Left lung (tissue), 10 donors: ENCODE data around the gene KEAP1. TPM values are rescaled to one million over a fixed set of nuclear protein-coding genes. Genes with fewer than 3 reads are reported as not detected.

Source experiments
- ATAC-seq: fragments of 200-7000 bp; cut with Tn5 transposase; one replicate; pipeline ENCODE4 v1.9.1; 2020; ENCODE audit warnings: moderate library complexity
- DNase-seq, 4 donors: peaks; one replicate each; pipeline ENCODE4 v3.0.0-alpha.2; 2013 to 2020
- H3K27ac ChIP-seq, 2 donors: fragments of 200-600 bp; sonication (generic) in 1 of 2; one replicate each; pipeline versions ENCODE4 v1.5.0 to v1.8.0; 2020 to 2021
- H3K27me3 ChIP-seq, 2 donors: fragments of 200-600 bp; sonication (generic) in 1 of 2; one replicate each; pipeline versions ENCODE4 v1.5.0 to v1.8.0; 2020 to 2021
- H3K36me3 ChIP-seq, 2 donors: fragments of 200-600 bp; sonication (generic) in 1 of 2; one replicate each; pipeline versions ENCODE4 v1.5.0 to v1.8.0; 2020 to 2021
- H3K4me1 ChIP-seq, 2 donors: fragments of 200-600 bp; one replicate each; pipeline ENCODE4 v1.8.0; 2021
- H3K4me3 ChIP-seq, 2 donors: fragments of 200-600 bp; sonication (generic) in 1 of 2; one replicate each; pipeline versions ENCODE4 v1.5.0 to v1.8.0; 2020 to 2021; ENCODE audit warnings: mild to moderate bottlenecking in 1 of 2
- H3K9me3 ChIP-seq, 2 donors: fragments of 200-600 bp; sonication (generic) in 1 of 2; one replicate each; pipeline versions ENCODE4 v1.5.0 to v1.8.0; 2020 to 2021
- intact Hi-C, 2 donors: fragments of 100-400 bp; cut with DNase I; formaldehyde crosslinking; loops; one replicate each; pipeline versions ENCODE4 v1.11.2 to v1.14.2; 2022
- polyA plus RNA-seq, 6 donors: library from polyadenylated mRNA; unstranded; fragments of 120-200 nt; gene quantifications; one replicate each; pipeline ENCODE4 v1.2.1, GENCODE V29; 2013; ENCODE audit not compliant: insufficient read length in 6 of 6
- total RNA-seq, 2 donors: library from RNA; stranded (reverse); fragmentation: NEBNext Ultra II Directional; extraction: Animal tissue kit (Norgen Biotek cat#: 25700); gene quantifications; one replicate each; pipeline ENCODE4 v1.2.1, GENCODE V29; 2021
- TF ChIP-seq, protein P1 (sequence below), 2 donors: fragments of 200-600 bp; sonication (generic) in 1 of 2; IDR thresholded peaks; one replicate each; pipeline versions ENCODE4 v1.5.0 to v1.8.0; 2021; ENCODE audit warnings: antibody characterized with exemption in 2 of 2
- donor health status: DM: no; HTN: yes; CAD: no.
- donor health status: DM: no; HTN: no; CAD: no.

KEAP1 gene
- total and polyA plus RNA-seq, 8 donors: 56.0 to 82.2 (median 75.8) TPM

- DNase-seq (no peak), ATAC-seq (no peak)
- TF ChIP-seq, protein P1, sequence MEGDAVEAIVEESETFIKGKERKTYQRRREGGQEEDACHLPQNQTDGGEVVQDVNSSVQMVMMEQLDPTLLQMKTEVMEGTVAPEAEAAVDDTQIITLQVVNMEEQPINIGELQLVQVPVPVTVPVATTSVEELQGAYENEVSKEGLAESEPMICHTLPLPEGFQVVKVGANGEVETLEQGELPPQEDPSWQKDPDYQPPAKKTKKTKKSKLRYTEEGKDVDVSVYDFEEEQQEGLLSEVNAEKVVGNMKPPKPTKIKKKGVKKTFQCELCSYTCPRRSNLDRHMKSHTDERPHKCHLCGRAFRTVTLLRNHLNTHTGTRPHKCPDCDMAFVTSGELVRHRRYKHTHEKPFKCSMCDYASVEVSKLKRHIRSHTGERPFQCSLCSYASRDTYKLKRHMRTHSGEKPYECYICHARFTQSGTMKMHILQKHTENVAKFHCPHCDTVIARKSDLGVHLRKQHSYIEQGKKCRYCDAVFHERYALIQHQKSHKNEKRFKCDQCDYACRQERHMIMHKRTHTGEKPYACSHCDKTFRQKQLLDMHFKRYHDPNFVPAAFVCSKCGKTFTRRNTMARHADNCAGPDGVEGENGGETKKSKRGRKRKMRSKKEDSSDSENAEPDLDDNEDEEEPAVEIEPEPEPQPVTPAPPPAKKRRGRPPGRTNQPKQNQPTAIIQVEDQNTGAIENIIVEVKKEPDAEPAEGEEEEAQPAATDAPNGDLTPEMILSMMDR (IDR thresholded peaks at IDR 0.05): no peak
- no peaks in the 10 kb centered on the region for H3K9me3 ChIP-seq
- H3K4me1 ChIP-seq: peaks cover 4 to 16% of the 10 kb centered on the region in 2 donors
- no peaks in the 10 kb centered on the region for H3K36me3 ChIP-seq
- H3K27ac ChIP-seq: no peak overlapping the region
- H3K4me3 ChIP-seq: no peak overlapping the region
- no peaks in the 10 kb centered on the region for H3K27me3 ChIP-seq
- intact Hi-C loops: no loop called here
These were observed 24.7 kb downstream of the KEAP1 start for GRCh38 chr19:10478476-10478875.

- no peak for ATAC-seq
- no peaks in the 10 kb centered on the region for H3K36me3 ChIP-seq
- peaks cover 4 to 13% of the 10 kb centered on the region in 2 donors for H3K4me1 ChIP-seq
- H3K27ac ChIP-seq: no peak overlapping the region
- H3K27me3 ChIP-seq: no peaks in the 10 kb centered on the region
- no peaks in the 10 kb centered on the region for H3K9me3 ChIP-seq
- no peak for DNase-seq
- H3K4me3 ChIP-seq: no peak overlapping the region
- intact Hi-C loops: no loop called here
- TF ChIP-seq, protein P1 (IDR thresholded peaks at IDR 0.05): no peak
These were observed 28.1 kb downstream of the KEAP1 start for GRCh38 chr19:10474962-10475451.

DNA sequence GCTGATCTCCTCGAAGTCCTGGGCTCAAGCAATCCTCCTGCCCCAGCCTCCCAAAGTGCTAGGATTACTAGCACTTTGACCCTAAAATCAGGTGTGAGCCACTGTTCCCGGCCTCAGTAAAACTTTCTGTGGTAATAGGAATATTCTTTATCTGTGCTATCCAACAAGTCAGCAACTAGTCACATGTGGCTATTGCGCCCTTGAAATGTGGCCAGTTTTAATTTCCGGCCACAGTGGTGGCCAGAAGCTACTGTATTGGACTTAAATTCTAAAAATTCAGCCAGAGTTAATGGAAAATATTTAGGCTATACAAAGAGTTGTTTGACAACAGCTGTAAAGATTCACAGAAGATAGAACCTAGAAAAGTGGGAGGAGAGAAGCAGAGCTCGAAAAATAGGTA, 30.0 kb downstream of the KEAP1 start:
- Histone ChIP-seq H3K4me3 (no peak overlapping the region), H3K9me3 (no peaks in the 10 kb centered on the region), H3K36me3 (peaks cover 0 to under 1% of the 10 kb centered on the region in 2 donors), H3K27me3 (no peaks in the 10 kb centered on the region), H3K27ac (no peak overlapping the region), H3K4me1 (peaks cover 0 to under 1% of the 10 kb centered on the region in 2 donors)
- DNase-seq: no peak
- intact Hi-C loops: no loop called here
- ATAC-seq: no peak
- TF ChIP-seq, protein P1 (IDR thresholded peaks at IDR 0.05): no peak

DNA sequence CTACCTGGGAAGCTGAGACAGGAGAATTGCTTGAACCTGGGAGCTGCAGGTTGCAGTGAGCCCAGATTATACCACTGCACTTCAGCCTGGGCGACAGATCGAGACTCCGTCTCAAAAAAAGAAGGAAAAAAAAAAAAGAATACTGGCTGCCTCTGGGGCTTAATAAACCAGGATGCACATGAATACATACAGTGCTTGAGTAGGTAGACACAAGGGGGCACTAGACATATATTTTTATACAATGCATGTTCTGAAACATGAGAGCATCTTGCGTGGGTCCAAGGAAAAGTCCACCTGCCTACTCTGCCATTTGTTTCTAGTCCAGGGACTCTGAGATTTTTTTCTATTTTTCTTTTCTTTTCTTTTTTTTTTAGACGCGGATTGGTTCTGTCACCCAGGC, 31.2 kb downstream of the KEAP1 start:
- Histone ChIP-seq H3K4me3 (no peak overlapping the region), H3K27me3 (no peaks in the 10 kb centered on the region), H3K9me3 (no peaks in the 10 kb centered on the region), H3K4me1 (no peaks in the 10 kb centered on the region), H3K36me3 (peaks cover 0 to 13% of the 10 kb centered on the region in 2 donors), H3K27ac (no peak overlapping the region)
- intact Hi-C loops: no loop called here
- ATAC-seq (peak; percentile 36), DNase-seq (peak in 1 of 4 donors; percentile 36)
- TF ChIP-seq, protein P1 (IDR thresholded peaks at IDR 0.05): peak in 1 of 2 donors; percentile 16

- Histone ChIP-seq H3K4me1 (no peaks in the 10 kb centered on the region), H3K27ac (no peak overlapping the region), H3K27me3 (no peaks in the 10 kb centered on the region), H3K4me3 (no peak overlapping the region), H3K9me3 (no peaks in the 10 kb centered on the region), H3K36me3 (peaks cover 0 to 49% of the 10 kb centered on the region in 2 donors)
- intact Hi-C loops: no loop called here
- no peak for ATAC-seq
- TF ChIP-seq, protein P1 (IDR thresholded peaks at IDR 0.05): no peak
- no peak for DNase-seq
These were observed 35.0 kb downstream of the KEAP1 start for GRCh38 chr19:10468133-10468532.
